ENCODE measurements around the gene KDM4B.

Gene KDM4B

DNA sequence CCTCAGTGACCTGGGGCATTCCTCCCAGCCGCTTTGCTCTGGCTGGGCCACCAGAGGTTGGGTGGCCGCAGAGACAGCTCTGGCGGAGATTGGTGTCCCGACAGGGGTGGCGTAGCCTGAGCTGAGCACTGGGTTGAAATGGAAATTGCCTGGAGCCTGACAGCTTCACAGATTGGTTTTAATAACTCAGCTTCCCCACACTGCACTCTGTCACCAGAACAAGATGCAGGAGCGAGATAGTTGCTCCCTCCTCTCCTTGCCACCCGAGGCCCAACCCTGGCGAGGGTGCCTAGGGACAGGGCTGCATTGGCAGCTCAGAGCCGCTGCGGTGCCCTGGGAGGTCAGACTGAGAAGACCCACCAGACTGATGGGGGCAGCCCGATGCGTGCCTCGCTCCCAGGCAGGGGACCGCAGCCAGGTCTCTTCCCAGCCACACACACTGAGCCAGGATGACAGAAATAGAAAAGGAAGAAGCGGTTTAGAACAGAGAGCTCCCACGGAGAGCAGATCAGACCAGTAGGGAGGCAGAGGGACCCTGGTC lies 84.1 kb downstream of the KDM4B start:
- no peak for DNase-seq

DNA sequence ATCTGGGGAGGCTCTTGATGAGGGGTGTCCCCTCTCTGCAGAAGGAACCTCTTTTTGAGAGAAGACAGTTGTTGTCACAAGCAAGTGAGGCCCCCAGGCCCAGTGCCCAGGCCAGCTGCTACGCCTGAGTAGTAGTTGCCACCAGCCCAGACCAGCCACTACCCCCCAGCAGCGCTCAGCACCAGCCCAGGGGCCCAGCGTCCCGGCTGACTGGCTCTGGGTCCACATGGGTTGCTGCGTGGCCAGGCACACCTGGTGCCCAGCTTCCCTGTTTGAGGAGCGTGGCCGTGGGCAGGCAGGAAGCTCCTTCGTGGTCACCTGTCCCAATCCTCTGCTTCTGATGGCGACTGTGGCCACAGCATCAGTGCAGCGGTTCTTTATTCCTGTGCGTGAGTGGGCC lies 84.7 kb downstream of the KDM4B start:
- DNase-seq = no peak

DNA sequence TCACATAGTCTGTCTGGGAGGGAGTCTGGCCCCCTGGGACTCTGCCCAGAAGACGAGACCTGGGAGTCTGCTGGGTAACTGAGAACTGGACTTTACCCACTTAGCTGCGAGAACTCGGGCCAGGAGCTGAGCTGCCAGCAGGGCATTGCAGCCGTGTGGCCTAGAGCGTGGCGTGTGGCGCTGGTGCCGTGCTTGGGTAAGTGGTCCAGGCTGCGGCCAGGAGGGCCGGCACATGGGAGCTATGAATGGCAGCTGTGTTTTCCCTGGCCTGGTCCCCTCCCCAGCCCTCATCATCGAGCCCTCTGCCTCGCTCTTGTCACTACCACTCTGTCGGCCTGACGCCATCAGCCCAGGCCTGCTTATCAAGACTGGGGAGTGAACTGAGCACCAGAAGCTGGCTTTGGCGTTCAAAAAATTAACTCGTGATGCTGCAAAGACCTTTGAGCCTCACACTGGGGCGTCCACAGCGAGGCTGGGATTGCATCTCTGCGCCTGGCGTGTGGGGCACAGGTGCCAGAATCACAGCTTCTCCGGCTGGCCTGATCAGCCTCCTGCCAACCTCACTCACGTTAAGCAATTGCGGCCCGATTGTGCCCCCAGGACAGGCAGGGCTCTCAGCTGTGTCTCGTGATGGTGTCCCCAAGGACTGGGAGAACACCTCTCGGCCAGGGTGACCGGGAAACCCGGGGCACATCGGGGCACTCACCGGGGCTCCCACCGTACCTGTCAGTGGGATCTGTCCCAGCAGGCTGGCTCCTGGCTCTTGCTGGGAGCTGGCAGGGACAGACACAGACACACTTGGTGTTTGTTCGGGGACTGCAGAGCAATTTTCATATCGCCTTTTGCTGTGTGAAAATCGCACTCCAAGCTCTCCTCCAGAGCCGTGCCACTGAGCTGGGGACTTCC lies 85.9 kb downstream of the KDM4B start:
- DNase-seq = no peak

DNA sequence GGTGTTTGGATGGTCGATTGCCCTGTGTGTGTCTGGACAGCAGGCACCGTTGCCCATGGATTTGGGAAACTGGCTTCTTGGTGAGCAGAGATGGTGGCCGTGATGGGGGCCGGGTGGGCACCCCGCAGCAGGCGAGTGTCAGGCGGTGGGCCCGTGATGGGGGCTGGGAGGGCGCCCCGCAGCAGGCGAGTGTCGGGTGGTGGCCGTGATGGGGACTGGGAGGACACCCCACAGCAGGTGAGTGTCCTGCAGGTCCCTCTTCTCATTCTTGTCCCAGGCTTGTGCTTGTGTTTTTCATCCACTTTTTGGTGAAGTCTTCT lies 86.5 kb downstream of the KDM4B start:
- DNase-seq = no peak

DNA sequence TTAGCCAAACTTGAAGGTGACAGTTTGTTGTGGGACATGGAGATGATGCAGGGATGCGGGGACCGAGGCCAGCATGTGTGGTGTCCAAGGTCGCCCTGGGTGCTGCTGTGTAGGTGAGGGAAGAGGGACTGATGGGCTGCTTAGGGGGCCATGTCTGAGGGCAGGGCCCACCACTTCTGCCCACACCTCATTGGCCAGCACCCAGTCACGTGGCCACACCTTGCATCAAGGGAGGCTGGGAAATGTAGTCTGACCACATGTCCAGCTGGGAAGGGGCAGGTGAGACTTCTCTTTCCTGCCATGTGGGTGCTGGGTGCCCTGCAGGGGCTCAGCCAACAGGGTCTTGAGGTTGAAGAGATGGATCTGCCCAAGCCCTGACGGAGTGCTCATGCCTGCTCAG lies 88.9 kb downstream of the KDM4B start:
- no peak for DNase-seq

DNA sequence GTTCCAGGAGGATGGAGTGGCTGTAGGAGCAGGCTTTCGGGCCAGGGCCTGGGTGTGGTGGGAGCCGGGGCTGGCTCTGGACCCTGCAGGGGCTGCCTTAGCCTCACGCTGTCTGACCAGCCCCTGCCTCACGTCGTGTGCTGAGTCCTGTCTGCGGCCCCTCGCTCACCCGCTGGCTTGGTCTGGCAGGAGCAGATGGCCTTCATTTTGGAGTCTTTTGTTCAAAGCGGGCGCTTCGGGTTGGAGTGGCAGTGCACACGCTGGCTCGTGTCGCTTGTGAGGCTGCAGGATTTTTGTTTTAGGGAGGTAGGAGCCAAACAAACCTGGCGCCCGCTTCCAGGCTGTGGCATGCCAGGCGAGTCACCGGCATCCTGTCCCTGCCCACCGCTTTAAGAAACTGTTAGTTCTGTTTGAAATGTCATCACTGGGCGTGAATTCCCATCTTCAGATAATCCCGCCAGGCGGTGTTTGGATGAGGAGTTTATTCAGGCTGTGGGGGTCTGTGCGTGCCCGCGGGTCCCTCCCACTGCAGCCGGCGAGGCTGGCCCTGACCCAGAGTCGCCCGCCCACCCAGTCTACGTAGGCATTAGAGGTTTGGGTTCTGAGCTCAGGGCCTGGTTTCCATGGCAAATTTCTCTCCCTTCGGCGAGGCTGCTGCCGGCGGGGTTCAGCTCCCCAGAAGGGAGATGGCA lies 89.8 kb downstream of the KDM4B start:
- no peak for DNase-seq

DNA sequence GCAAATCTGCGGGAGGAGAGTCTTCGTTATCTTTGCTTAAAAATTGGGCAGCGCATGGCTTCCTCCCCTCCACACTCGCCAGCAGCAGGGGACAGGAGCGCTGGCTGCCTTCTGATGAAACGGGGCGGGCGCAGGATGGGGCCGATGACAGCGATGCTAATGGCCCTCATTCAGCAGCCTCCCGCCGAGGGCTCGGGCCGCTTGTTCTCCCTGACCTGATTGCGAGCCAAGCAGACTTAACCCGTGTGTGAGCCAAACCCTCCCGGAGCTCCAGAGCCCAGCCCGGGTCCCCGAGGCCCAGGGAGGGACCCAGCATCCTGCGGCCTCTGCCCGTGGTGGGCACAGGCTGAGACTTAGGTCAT lies 90.3 kb downstream of the KDM4B start:
- no peak for DNase-seq

DNA sequence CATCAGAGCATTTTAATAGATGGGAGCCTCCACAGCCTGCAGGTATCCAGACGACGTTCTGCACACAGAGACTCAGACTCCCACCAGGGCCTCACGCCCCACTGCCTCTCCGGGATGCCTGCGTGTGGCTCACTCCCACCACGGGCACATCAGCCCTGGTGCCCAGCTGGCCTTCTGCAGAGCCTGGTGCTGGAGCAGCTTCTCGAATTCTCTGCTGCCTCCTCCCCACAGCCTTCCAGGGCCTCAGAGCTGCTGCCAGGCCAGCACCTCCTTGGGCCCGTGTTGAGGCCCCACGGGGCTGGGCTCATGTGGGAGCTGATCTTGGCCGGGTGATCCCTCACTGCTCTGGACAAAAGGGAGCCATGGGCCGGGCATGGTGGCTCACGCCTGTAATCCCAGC lies 90.9 kb downstream of the KDM4B start:
- DNase-seq = no peak

DNA sequence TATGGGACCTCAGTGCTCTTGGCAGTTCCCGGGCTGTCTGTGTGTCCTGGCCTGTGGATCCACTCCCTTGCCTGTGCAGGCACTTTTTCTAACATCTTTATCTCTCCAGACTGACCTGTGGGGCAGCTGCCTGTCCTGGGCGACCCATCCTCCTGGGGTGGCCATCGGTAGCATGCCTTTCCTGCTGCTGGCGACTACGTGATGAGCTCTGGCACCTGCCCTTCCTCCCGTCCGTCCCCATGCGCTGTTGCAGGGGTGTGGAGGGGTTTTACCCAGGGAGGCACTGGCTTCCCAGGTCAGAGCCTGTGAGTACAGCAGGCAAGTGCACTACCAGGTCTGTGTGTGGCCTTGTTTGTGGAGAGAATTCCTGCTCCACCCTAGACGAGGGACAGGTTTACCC lies 93.3 kb downstream of the KDM4B start:
- DNase-seq = no peak

DNA sequence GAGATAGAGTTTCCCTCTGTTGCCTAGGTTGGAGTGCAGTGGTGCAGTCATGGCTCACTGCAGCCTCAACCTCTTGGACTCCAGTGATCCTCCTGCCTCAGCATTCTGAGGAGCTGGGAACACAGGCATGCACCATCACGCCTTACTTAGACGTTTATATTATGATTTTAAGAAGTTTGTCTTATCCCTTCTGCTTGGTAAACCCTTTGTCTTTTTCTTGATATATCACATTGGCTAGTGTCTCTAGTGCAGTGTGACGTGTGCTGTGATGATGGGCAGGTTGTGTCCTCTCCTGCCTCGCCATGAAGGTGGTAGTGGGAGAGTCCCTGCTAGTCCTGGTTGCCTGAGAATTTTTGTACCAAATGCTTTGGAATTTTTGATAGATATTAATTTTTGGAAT lies 93.9 kb downstream of the KDM4B start:
- DNase-seq = no peak

DNA sequence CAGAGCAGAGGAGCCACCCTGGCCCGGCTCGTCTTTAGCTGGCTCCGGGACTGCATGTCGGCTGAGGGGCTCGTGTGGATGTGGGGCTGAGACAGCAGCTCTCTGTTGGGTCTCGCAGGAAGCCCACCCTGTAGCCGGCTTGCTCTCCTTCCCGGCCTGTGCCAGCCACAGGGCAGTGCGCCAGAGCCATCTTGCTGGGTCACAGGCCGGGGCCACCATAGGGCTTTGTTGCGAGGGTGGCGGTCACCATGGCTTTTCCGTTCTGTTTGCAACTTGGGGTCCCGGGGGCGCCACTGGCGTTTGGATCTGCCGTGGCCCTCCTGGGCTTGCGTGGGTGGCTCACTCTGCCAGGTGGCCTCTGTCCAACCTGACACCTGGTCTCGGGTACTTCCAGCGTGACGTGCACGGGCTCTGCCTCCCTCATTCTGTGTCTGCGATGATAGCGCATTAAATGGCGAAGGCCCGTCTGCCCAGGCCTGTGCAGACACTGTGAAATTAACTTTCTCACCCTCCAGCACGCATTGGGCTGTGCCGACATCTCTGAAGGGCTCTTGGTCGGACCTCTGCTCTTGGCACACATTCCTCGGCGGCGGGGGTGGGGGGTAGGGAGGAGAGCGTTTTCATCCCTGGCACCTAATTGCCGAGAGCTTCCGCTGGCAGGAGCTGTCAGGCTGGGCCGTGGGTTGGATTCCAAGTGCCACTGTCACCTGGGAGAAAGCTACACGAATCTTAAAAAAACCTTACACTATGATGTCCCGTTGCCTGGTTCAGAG lies 95.1 kb downstream of the KDM4B start:
- no peak for DNase-seq

DNA sequence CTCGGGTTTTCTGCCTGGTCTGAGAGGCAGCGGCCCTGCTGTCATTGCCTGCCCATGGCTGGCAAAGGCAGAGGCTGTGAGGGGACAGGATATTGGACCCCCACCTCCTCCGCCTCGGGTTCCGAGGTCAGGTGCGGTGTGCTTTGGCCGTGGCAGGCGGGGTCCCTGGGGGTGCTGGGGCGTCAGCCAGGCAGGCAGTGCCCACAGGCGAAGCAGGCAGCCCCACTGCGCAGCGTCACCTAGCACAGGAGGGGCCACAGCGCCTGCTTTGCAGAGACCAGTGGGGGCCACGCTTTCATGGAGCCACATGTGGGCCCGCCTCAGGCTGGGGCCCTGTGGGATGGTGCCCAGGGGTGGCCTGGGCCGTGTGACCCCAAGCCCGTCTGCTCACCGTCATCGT lies 96.0 kb downstream of the KDM4B start:
- no peak for DNase-seq

DNA sequence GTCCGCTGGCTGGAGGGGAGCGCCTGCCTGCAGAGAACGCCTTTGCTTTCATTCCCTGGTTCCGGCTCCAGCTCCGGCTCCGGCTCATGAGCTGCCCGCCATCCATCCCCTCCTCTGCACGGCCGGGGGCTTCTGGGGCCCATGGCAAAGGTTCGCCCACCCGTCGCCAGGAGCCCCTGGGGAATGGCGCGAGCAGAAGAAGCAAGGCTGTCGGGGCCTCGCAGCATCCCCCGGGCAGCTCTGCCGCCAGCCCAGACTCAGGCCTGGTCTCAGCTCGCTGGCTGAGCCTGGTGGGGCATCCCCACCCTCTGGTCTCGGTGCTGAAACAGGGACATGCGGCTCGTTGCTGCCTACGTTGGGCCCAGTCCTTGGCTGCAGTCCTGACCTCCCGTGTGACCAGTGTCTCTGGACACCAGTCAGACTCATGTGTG lies 96.8 kb downstream of the KDM4B start:
- DNase-seq = no peak

DNA sequence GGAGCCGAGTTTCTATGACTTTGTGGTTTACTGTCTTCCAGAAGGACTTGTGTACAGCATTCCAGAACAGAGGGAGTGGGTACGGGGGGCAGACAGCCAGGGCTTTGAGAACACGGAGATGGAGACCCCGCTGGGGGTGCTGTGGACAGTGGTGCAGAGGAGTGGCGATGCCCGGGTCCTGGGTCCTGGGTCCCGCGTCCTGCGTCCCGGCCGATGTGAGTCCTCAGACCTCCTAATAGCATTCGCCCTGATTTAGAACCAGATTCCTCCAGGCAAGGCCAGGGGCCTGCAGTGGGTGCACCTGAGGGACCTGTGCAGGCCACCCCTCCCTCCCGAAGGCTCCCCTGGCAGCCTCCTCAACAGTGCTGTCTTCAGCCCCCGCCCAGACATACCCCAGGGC lies 97.9 kb downstream of the KDM4B start:
- DNase-seq = no peak

DNA sequence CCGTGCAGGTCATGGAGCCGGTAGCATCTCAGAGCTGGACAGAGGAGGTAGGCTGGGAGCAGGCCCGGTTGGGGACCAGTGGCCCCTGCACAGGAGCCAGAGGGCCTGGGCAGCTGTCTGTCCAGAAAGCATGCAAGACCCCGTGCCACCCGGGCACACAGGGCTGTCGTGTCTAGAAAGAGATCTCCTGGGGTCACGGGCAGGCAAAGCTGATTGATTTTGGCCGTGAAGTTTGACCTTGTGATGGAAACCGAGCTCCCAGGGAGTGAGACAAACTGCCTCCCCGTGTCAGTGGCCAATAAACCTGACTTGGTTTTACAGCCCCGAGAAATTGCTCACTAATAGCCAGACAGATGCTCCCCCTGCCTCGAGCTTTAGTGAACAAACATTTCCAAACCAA lies 98.8 kb downstream of the KDM4B start:
- DNase-seq = no peak

DNA sequence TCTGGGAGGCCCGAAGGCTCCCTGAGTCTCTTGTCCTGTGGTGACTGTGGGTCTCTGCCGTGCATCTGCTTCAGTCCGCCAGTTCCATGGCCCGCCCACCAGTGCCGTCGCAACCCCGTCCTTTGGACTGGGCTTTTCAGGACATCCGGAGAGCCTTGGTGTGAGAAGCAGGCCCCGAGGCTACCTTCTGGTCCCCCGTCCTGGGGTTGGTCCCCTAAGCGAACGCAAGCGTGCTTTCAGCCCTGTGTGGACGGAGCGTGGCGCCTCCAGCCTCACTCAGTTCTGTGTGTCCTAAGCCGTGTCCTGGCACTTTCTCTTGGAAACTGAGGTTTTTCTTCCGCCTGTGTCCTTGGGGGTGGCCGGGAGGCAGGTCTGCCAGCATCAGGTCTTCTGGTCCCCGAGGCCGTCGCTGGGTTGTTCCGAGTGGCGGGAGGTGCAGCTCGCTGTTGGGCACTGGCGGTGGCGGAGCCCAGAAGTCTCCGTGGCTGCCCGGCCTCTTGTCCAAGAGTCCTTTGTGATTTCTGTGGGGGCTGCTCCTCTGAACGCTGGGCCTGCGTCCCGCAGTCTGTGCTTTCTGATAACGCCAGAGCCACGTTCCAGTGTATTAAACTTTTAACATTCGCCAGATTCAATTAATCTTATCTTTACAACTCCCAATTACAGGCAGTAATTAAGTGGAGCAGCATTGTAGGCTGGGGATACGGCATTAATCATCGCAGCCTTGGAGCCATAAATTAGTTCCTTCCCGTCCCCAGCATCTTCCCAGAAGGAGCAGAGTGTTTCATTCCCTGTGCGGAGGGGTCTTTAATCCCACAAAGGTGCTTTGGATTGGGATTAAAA lies 99.5 kb downstream of the KDM4B start:
- DNase-seq = no peak

DNA sequence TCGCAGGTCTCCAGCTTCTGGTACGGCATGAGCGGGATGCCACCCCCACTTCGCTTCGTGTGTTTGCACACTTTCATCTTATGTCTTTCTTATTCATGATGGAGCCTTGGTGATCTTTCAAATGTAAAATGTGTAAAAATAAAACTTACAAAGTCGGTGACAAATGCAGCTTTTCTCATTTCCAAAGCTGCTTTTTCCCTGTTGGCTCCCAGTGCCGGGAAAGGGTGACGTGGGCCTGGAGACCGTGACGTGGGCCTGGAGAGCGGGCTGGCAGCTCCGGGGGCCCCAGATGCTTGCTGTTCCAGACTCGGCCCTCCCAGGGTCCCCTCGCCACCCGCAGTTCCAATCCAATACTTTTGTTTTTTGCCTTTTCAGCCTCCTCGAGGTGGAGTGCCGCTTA lies 101.4 kb downstream of the KDM4B start:
- DNase-seq = no peak

DNA sequence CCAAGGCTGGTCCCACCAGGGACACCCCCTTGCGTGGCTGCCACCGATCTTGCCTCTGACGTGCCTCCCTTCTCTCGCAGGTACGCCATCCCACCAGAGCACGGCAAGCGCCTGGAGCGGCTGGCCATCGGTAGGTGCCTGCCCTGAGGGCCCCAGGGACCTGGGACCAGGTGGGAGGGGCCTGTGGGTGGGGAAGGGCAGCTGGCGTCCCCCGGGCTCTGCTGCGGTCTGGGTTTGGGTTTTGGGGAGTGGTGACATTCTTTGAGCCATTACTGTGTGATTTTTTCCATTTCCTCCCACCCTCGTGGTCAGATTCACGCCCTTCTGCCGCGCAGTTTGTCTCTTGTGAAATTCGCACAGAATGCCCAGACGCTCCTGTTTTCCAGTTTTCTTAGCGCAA lies 102.0 kb downstream of the KDM4B start:
- DNase-seq = no peak

DNA sequence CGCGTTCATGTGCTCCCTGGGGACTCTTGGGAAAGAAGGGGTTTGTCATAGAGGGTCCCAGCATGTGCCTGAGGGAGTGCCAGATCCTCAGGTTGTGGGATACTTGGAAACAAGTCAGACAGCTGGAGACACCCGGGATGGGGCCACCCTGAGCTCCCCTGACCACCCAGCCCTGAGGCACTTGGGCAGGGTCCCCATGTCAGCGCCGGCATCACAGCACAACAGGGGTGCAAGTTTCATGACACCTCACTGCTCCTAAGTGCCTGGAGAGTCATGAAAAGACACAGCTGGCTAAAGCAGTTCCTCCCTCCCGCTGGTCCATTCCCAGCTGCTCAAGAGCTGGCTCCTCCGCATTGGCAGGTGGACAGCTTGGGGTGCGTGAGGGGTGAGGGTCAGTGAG lies 102.7 kb downstream of the KDM4B start:
- DNase-seq = no peak

DNA sequence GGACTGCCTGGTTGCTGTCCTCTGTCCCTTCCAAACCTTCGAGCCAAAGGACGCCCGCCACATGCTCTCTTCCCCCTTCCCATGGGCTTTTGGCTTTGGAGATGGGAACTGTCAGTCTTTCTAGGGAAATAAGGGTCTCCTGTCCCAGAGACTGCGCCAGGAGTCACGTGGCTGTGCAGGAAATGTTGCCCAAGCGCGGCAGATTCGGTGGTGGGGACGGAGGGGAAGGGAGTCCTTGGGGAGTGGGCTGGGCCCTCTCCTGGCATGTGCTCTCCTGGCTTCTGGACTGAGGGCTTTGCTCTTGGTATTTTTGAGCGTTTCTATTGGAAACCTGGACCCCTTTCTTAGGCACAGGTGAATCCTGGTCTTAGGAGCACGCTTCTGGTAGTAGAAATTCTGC lies 103.2 kb downstream of the KDM4B start:
- no peak for DNase-seq

DNA sequence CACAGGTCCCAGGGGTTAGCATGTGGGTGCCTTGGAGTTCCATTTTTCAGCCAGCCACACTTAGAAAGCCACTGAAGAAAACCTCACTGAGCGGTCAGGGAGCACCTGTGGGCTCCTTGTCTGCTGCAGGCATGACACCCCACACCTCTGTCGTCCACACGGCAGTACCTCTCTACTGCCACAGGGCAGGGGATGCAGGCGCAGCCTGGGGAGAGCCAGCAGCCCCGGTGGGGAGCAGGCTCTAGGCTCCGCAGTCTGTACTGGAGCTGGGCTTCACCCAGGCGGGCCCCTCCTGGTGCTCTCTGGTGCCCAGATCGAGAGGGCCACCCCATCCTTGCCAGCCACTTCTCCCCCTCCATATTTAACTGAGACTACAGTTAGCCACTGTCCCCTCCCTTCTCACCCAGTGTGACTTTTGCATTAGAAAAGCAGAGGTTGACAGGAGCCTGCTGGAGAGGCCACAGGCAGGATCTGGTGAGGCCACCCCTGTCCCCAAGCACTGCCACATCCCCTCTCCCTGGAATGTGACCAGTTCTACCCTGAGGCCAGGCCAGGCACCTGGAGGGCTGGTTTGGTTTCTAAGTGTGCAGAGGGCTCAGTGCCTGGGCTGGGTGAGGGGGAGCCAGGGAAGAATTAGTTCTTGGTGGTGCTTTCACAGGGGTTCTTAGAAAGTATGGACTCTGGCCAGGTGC lies 104.4 kb downstream of the KDM4B start:
- no peak for DNase-seq

DNA sequence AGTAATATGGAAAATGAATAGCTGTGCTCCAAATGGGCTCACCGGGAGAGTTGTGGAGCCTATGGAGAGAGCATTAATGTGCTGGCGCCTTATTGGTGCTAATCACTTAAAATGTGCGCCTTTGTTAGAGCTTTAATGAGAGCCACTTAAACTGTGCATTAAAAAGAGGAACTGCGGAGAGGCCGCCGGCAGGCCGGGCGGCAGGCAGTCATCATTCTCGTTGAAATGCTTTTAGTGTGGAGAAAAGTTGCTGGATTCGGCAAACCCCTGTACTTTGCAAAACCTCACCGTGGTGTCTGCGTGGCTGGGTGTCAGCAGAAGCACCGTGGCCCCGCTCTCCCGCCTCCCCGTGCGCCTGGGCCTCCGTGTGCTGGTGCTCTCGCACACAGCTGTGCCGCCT lies 105.5 kb downstream of the KDM4B start:
- DNase-seq = no peak

All from SIG-M5 (cell line).